ENCODE data around the gene TCF12.

DNA sequence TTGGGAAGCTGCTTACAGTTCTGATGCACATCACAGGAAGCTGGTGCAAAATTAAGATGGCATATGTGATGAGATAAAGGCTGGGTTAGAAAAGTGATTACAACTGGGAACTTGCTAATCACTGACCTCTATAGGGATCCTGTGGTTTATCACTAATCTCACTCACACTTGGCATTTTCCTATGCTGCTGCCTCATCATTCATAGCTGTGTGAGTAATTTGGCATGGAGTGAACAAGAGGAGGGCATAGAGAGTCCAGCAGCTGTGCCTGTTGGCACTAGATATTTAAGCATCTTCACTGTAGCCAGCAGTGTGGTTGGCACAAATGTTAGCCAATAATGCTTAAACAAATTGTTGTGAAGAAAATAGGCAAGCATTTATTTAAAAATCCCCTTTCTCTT lies 240.1 kb downstream of the TCF12 start:
- TF ChIP-seq, protein P1, sequence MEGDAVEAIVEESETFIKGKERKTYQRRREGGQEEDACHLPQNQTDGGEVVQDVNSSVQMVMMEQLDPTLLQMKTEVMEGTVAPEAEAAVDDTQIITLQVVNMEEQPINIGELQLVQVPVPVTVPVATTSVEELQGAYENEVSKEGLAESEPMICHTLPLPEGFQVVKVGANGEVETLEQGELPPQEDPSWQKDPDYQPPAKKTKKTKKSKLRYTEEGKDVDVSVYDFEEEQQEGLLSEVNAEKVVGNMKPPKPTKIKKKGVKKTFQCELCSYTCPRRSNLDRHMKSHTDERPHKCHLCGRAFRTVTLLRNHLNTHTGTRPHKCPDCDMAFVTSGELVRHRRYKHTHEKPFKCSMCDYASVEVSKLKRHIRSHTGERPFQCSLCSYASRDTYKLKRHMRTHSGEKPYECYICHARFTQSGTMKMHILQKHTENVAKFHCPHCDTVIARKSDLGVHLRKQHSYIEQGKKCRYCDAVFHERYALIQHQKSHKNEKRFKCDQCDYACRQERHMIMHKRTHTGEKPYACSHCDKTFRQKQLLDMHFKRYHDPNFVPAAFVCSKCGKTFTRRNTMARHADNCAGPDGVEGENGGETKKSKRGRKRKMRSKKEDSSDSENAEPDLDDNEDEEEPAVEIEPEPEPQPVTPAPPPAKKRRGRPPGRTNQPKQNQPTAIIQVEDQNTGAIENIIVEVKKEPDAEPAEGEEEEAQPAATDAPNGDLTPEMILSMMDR (IDR thresholded peaks at IDR 0.05; ENCODE audit: insufficient read depth, low read depth, low read length): no peak
- TF ChIP-seq EZH2 (IDR thresholded peaks at IDR 0.05; ENCODE audit: insufficient read depth, low read length): no peak
